ENCODE measurements around the gene TRPM2.

The TRPM2 gene

DNA sequence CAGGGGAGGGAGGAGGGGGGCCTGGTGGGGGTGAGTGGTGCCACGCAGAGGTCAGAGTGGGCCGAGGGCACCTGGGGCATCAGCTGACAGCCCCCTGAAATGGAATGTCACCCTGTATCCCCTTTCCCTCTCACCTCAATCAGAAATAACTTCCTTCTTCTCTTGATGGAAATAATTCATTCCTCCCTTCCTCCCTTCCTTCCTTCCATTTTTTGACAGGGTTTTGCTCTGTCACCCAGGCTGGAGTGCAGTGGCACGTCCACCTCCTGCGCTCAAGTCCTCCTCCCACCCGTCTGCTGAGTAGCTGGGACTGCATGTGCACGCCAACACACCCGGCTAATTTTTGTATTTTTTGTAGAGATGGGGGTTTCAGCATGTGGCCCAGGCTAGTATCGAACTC lies 53.5 kb downstream of the TRPM2 start:
- DNase-seq (ENCODE audit: low spot score): no peak
- TF ChIP-seq, protein P1, sequence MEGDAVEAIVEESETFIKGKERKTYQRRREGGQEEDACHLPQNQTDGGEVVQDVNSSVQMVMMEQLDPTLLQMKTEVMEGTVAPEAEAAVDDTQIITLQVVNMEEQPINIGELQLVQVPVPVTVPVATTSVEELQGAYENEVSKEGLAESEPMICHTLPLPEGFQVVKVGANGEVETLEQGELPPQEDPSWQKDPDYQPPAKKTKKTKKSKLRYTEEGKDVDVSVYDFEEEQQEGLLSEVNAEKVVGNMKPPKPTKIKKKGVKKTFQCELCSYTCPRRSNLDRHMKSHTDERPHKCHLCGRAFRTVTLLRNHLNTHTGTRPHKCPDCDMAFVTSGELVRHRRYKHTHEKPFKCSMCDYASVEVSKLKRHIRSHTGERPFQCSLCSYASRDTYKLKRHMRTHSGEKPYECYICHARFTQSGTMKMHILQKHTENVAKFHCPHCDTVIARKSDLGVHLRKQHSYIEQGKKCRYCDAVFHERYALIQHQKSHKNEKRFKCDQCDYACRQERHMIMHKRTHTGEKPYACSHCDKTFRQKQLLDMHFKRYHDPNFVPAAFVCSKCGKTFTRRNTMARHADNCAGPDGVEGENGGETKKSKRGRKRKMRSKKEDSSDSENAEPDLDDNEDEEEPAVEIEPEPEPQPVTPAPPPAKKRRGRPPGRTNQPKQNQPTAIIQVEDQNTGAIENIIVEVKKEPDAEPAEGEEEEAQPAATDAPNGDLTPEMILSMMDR (IDR thresholded peaks at IDR 0.05; ENCODE audit: extremely low read depth, missing control alignments): no peak

DNA sequence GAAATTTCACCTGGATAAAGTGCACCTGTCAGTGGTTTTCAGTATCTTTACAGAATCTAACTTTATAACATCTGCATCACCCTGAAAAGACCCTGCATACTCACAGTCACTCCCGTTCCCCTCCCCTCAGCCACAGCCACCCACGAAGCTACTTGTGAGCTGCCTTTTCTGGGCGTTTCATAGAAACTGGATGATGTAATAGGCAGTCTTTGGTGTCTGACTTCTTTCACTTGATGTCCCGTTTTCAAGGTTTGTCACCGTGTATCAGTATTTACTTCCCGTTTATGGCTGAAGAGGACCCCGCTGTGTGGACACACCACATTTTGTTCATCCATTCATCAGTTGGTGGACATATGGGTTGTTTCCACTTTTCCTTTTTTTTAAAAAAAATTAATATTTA lies 54.1 kb downstream of the TRPM2 start:
- TF ChIP-seq, protein P1 (IDR thresholded peaks at IDR 0.05; ENCODE audit: extremely low read depth, missing control alignments): no peak
- DNase-seq (ENCODE audit: low spot score): no peak

DNA sequence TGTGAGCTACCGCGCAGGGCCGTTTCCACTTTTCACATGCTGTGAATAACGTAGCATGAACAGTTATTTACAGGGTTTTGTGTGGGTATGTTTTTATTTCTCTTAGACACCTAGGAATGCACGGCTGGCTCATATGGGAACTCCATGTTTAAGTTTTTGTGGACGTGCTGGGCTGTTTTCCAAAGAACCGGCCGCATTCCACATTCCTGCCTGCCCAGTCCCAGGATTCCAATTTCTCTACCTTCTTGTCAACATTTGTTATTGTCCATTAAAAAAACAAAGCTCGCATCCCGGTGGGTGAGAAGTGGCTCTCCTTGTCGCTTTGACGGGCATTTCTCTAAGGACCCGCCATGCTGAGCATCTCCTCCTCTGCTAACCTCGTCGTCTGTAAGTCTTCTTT lies 54.8 kb downstream of the TRPM2 start:
- TF ChIP-seq, protein P1 (IDR thresholded peaks at IDR 0.05; ENCODE audit: extremely low read depth, missing control alignments): no peak
- no peak for DNase-seq (ENCODE audit: low spot score)

DNA sequence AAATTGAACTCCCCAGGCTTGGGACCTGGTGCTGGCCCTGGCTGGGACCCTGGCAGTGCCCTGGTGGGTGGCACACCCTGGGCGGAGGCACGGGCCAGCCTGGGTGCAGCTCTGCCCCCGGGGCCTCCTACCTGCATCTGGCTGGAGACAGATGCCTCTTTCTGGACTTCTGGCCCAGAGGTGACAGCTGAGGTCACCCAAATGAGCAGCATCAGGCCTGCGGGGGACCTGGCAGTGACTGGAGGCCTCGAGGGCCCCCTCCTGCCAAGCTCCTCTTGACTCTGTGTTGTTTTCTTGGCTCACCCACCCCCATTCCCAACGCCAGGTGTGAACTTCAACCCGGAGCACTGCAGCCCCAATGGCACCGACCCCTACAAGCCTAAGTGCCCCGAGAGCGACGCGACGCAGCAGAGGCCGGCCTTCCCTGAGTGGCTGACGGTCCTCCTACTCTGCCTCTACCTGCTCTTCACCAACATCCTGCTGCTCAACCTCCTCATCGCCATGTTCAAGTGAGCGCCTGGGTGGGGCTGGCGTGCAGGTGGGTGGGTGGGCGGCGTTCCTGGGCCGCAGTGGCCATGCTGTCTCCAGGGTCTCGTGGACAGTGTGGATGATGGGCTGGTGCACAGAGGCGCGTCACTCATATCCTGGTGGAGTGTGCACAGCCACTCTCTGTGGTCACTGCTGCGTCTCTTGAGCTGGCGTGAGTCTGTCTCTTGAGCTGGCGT lies 60.3 kb downstream of the TRPM2 start:
- TF ChIP-seq, protein P1 (IDR thresholded peaks at IDR 0.05; ENCODE audit: extremely low read depth, missing control alignments): no peak
- DNase-seq (ENCODE audit: low spot score): no peak

DNA sequence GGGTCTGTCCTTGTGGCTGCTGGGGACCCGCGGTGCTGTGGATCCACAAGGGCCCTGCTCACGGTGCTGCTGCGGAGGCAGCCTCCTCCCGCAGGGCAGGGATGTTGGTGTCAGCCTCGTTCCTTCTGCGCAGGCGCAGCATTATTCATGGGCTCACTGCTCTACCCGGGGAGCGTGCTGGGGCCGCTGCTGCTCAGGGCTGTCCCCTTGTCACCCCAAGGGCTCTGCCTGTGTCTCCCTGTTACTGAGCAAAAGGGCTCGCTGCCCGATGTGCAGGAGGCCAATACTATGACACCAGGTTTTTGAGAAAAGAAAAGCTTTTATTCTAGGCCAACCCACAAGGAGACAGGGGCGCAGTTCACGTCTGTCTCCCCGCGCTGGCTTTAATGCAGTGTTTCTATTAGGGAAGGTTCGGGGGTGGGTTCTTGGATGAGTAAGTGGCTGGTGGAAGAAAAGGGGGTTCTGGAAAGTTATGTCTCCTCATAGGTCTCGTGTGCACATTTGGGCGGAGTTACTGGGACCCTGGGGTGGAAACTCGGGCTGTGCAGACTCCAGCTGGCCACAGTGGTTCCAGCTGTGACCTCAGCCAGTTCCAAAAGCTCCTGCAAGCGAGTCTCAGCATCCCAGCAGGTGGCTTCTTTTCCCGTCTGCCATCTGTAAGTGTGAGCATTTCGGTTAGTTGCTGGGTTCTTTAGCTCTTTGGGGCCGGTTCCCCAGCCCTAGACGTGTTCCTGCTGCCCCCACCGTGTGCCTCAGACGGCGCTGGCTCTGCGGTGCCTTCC lies 61.1 kb downstream of the TRPM2 start:
- DNase-seq (ENCODE audit: low spot score): no peak
- TF ChIP-seq, protein P1 (IDR thresholded peaks at IDR 0.05; ENCODE audit: extremely low read depth, missing control alignments): no peak

DNA sequence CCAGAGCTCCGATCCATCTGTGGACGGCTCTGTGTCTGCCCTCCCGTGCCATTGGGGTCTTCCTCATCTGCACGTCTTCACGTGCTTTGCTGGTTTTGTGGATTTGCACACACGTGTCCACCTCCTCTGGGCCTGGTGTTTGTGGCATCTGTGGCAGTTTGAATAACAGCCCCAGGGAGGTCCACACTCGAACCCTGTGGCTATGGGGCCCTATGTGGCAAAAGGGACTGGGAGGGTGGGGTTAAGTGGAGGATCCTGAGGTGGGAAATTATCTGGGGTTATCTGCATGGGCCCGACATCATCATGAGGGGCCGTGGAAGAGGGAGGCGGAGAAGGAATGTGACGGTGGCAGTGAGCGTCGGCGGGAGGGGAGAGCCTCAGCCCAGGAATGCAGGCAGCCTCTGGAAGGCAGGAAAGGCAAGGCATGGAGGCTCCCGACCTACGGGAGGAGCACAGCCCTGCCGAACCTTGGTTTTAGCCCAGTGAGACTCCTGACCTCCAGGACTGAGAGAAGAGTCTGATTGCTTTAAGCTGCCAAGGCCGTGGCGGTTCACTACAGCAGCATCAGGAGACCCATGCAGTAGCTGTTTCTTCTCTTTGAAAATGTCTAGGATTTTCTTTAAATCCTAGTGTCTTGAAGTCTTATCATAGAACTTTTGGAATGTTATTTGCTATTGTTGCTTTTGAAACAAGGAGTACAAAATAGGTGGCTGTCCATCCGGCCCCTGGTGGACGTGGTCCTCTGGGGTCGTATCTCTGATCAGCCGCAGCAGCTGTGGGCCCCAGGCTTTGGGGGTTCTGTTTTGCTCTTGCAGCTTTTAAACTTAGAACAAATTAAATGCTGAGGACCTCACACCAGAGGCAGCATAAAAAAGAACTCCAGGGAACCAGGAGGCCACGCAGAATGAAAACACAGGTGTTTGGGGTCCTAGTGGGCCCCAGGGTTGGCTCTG lies 61.9 kb downstream of the TRPM2 start:
- TF ChIP-seq, protein P1 (IDR thresholded peaks at IDR 0.05; ENCODE audit: extremely low read depth, missing control alignments): no peak
- no peak for DNase-seq (ENCODE audit: low spot score)
